Astrocyte (in vitro differentiated cells and primary cell): ENCODE measurements around the gene GLB1L2. TPM values are rescaled to one million over a fixed set of nuclear protein-coding genes. Genes with fewer than 3 reads are reported as not detected.

Experiments
- DNase-seq: peaks from one replicate; pipeline ENCODE4 v3.0.0-alpha.2; 2010; ENCODE audit warnings: low read depth
- FAIRE-seq: peaks from 2 replicates; lab custom pipeline; 2011; peaks lifted over from hg19 to GRCh38; lab: Jason Lieb, UNC
- H2AFZ ChIP-seq: 2 replicates; pipeline ENCODE4 v1.6.0; 2012; ENCODE audit warnings: low read depth, low read length, inconsistent platforms
- H3K27ac ChIP-seq: 2 replicates; pipeline ENCODE4 v1.5.1; 2011; ENCODE audit warnings: low read depth, low read length, inconsistent platforms
- H3K27me3 ChIP-seq: 2 replicates; pipeline ENCODE4 v1.6.0; 2011; ENCODE audit warnings: low read length, inconsistent platforms; ENCODE audit not compliant: insufficient read depth
- H3K36me3 ChIP-seq: 2 replicates; pipeline ENCODE4 v1.5.1; 2011; ENCODE audit warnings: low read length, inconsistent platforms; ENCODE audit not compliant: insufficient read depth
- H3K4me1 ChIP-seq: 2 replicates; pipeline ENCODE4 v1.5.1; 2011; ENCODE audit warnings: low read length, inconsistent platforms; ENCODE audit not compliant: insufficient read depth
- H3K4me2 ChIP-seq: 2 replicates; pipeline ENCODE4 v1.6.0; 2012; ENCODE audit warnings: low read length, inconsistent platforms
- H3K4me3 ChIP-seq: 2 replicates; pipeline ENCODE4 v1.5.1; 2011; ENCODE audit warnings: low read depth, mild to moderate bottlenecking, low read length, inconsistent platforms; ENCODE audit not compliant: insufficient read depth
- H3K79me2 ChIP-seq: 2 replicates; pipeline ENCODE4 v1.6.0; 2012; ENCODE audit warnings: mild to moderate bottlenecking, low read length, inconsistent platforms; ENCODE audit not compliant: insufficient read depth
- H3K9ac ChIP-seq: 2 replicates; pipeline ENCODE4 v1.6.0; 2012; ENCODE audit warnings: mild to moderate bottlenecking, low read length, inconsistent platforms
- H3K9me3 ChIP-seq: 2 replicates; pipeline ENCODE4 v1.5.1; 2012; ENCODE audit warnings: low read depth, mild to moderate bottlenecking, low read length, inconsistent platforms; ENCODE audit not compliant: insufficient read depth
- H4K20me1 ChIP-seq: 2 replicates; pipeline ENCODE4 v1.6.0; 2012; ENCODE audit warnings: low read length, inconsistent platforms; ENCODE audit not compliant: insufficient read depth
- H3K27ac Mint-ChIP-seq: one replicate; pipeline ENCODE4 v1.8.0; 2021; ENCODE audit warnings: mild to moderate bottlenecking, mixed read lengths; ENCODE audit not compliant: unreplicated experiment
- H3K27me3 Mint-ChIP-seq: one replicate; pipeline ENCODE4 v1.8.0; 2021; ENCODE audit warnings: low read depth, mixed read lengths; ENCODE audit not compliant: unreplicated experiment
- H3K36me3 Mint-ChIP-seq: one replicate; pipeline ENCODE4 v1.8.0; 2021; ENCODE audit warnings: low read depth, mixed read lengths; ENCODE audit not compliant: unreplicated experiment
- H3K4me1 Mint-ChIP-seq: one replicate; pipeline ENCODE4 v1.8.0; 2021; ENCODE audit warnings: low read depth, mixed read lengths; ENCODE audit not compliant: unreplicated experiment
- H3K4me3 Mint-ChIP-seq: one replicate; pipeline ENCODE4 v1.8.0; 2021; ENCODE audit warnings: mild to moderate bottlenecking, moderate library complexity, mixed read lengths; ENCODE audit not compliant: unreplicated experiment
- H3K9me3 Mint-ChIP-seq: one replicate; pipeline ENCODE4 v1.8.0; 2021; ENCODE audit warnings: mild to moderate bottlenecking, mixed read lengths; ENCODE audit not compliant: unreplicated experiment
- EZH2 ChIP-seq: IDR thresholded peaks from 2 replicates; pipeline ENCODE4 v1.6.1; 2012; ENCODE audit warnings: mild to moderate bottlenecking, low read length, inconsistent platforms; ENCODE audit not compliant: insufficient read depth
- total RNA-seq: library from RNA; stranded (reverse); gene quantifications from 2 replicates; pipeline ENCODE4 v1.2.1, GENCODE V29; 2021
- TF ChIP-seq, protein P1 (sequence below): IDR thresholded peaks from 2 replicates; pipeline ENCODE4 v1.5.1; 2011; ENCODE audit warnings: low read depth, mild to moderate bottlenecking, inconsistent platforms, low read length, moderate library complexity; ENCODE audit not compliant: insufficient read depth

The GLB1L2 gene
- total RNA-seq, 1 donor from 2014 or later, result 2.8 TPM

DNA sequence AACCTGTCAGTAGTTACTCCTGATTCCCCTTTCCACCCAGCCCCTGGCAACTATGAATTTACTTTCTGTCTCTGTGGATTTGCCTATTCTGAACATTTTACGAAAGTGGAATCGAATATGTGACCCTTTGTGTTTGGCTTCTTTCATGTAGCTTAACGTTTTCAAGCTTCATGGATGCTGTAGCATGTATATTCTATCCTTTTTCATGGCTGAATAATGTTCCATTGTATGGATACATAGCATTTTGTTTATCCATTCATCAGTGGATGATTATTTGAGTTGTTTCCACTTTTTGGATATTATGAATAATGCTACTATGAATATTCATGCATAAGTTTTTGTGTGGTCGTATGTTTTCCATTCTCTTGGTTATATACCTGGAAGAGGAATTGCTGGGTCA lies 9.2 kb upstream of the GLB1L2 start:
- no peak overlapping the region for H3K4me2 ChIP-seq
- H3K4me1 ChIP-seq, result no peaks in the 10 kb centered on the region
- TF ChIP-seq EZH2, result no peak
- TF ChIP-seq, protein P1, sequence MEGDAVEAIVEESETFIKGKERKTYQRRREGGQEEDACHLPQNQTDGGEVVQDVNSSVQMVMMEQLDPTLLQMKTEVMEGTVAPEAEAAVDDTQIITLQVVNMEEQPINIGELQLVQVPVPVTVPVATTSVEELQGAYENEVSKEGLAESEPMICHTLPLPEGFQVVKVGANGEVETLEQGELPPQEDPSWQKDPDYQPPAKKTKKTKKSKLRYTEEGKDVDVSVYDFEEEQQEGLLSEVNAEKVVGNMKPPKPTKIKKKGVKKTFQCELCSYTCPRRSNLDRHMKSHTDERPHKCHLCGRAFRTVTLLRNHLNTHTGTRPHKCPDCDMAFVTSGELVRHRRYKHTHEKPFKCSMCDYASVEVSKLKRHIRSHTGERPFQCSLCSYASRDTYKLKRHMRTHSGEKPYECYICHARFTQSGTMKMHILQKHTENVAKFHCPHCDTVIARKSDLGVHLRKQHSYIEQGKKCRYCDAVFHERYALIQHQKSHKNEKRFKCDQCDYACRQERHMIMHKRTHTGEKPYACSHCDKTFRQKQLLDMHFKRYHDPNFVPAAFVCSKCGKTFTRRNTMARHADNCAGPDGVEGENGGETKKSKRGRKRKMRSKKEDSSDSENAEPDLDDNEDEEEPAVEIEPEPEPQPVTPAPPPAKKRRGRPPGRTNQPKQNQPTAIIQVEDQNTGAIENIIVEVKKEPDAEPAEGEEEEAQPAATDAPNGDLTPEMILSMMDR, result no peak
- no peaks in the 10 kb centered on the region for H3K36me3 ChIP-seq
- FAIRE-seq (no peak), DNase-seq (no peak)
- H3K9me3 ChIP-seq, result peaks cover 3% of the 10 kb centered on the region
- H3K4me3 Mint-ChIP-seq, result no peak overlapping the region
- no peak overlapping the region for H2AFZ ChIP-seq
- H3K27ac ChIP-seq, result no peak overlapping the region
- no peaks in the 10 kb centered on the region for H3K27me3 ChIP-seq
- H3K4me1 Mint-ChIP-seq, result no peaks in the 10 kb centered on the region
- H3K36me3 Mint-ChIP-seq, result peaks cover 4% of the 10 kb centered on the region
- H3K9ac ChIP-seq, result no peak overlapping the region
- H3K79me2 ChIP-seq, result no peaks in the 10 kb centered on the region
- no peaks in the 10 kb centered on the region for H4K20me1 ChIP-seq
- H3K27me3 Mint-ChIP-seq, result peaks cover 9% of the 10 kb centered on the region
- H3K27ac Mint-ChIP-seq, result no peak overlapping the region
- H3K4me3 ChIP-seq, result no peak overlapping the region
- H3K9me3 Mint-ChIP-seq, result peaks cover 24% of the 10 kb centered on the region

- DNase-seq (no peak), FAIRE-seq (no peak)
- Histone ChIP-seq H3K4me2 (no peak overlapping the region), H3K9me3 (no peaks in the 10 kb centered on the region), H3K4me1 (no peaks in the 10 kb centered on the region), H3K4me3 (no peak overlapping the region), H3K79me2 (no peaks in the 10 kb centered on the region), H3K36me3 (no peaks in the 10 kb centered on the region), H2AFZ (no peak overlapping the region), H3K9ac (no peak overlapping the region), H3K27ac (no peak overlapping the region), H4K20me1 (no peaks in the 10 kb centered on the region), H3K27me3 (peaks cover 22% of the 10 kb centered on the region)
- no peak overlapping the region for H3K27ac Mint-ChIP-seq
- H3K9me3 Mint-ChIP-seq, result peaks cover 4% of the 10 kb centered on the region
- no peaks in the 10 kb centered on the region for H3K4me1 Mint-ChIP-seq
- H3K4me3 Mint-ChIP-seq, result no peak overlapping the region
- TF ChIP-seq, protein P1, result no peak
- TF ChIP-seq EZH2, result no peak
- peaks cover 34% of the 10 kb centered on the region for H3K27me3 Mint-ChIP-seq
- no peaks in the 10 kb centered on the region for H3K36me3 Mint-ChIP-seq
Observed at GRCh38 chr11:134328433-134328832, 3.4 kb upstream of the GLB1L2 start.

GRCh38 chr11:134330611-134331353 lies 1.0 kb upstream of the GLB1L2 start:
- Mint-ChIP-seq H3K27me3 (peaks cover 42% of the 10 kb centered on the region), H3K4me1 (no peaks in the 10 kb centered on the region), H3K4me3 (peak overlapping the region; percentile 88), H3K27ac (no peak overlapping the region), H3K9me3 (peaks cover 4% of the 10 kb centered on the region), H3K36me3 (no peaks in the 10 kb centered on the region)
- TF ChIP-seq EZH2, result no peak
- TF ChIP-seq, protein P1, result no peak
- Histone ChIP-seq H3K27me3 (peaks cover 22% of the 10 kb centered on the region), H4K20me1 (no peaks in the 10 kb centered on the region), H3K4me1 (no peaks in the 10 kb centered on the region), H3K4me2 (peak overlapping the region; percentile 77), H3K9me3 (no peaks in the 10 kb centered on the region), H2AFZ (no peak overlapping the region), H3K36me3 (no peaks in the 10 kb centered on the region), H3K9ac (no peak overlapping the region), H3K79me2 (no peaks in the 10 kb centered on the region), H3K4me3 (peak overlapping the region; percentile 33), H3K27ac (no peak overlapping the region)
- DNase-seq (no peak), FAIRE-seq (no peak)
